GM18907 (cell line): ENCODE measurements around the gene EPSTI1.

ENCODE experiments used
- ATAC-seq: cut with Tn5 transposase; IDR thresholded peaks from one replicate; pipeline ENCODE4 v1.9.1; 2021; ENCODE audit warnings: mild to moderate bottlenecking, moderate library complexity; ENCODE audit not compliant: unreplicated experiment

The EPSTI1 gene

GRCh38 chr13:42991898-42992763, at the start of gene EPSTI1:
TSS of gene EPSTI1 (minus strand) at chr13:42992241. CDS start at chr13:42992165, 76 bp downstream.
- ATAC-seq = peak; percentile 82

DNA sequence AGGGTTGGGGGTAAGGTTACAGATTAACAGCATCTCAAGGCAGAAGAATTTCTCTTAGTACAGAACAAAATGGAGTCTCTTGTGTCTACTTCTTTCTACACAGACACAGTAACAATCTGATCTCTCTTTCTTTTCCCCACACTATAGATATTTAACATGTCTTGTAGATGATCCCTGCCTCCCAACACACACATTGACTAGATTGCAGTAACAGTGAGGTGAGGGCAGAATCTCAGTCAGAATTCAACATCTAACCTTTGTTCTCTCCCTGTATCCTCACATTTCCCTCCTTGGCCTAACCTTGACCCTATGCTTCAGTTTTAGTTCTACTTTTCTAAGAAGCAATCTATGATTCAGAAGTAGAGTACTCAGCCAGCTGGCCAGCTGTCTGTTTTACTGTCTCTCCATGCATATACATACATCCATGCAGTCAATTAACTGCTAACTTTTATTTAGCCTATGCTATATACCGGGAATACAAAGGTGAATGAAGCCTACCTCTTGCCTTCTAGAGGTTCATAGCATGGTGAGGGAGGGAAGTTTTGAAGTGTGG, 49.4 kb upstream of the EPSTI1 start:
- peak; percentile 57 for ATAC-seq

GRCh38 chr13:43040581-43041368, 48.7 kb upstream of the EPSTI1 start:
- ATAC-seq = peak; percentile 31

DNA sequence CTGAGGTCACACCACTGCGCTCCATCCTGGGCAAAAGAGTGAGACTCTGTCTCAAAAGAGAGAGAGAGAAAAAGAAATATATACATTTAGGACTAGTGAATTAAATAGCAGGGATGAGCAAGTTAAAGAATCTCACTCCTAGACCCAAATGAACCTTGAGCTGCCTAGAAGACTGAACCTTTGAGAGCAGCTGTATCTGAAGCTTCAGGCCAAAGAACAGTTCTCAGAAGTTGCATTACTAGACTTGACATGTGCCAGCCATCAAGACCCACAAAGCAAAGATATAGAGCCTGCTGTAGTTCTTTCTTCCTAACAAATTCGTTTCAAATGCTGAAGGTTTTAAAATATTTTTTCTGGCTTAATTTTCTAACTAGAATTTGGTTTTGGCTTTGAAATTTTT, 47.9 kb upstream of the EPSTI1 start:
- ATAC-seq = no peak

- ATAC-seq = no peak
Observed at GRCh38 chr13:43036351-43037250, 44.6 kb upstream of the EPSTI1 start.

- no peak for ATAC-seq
Observed at GRCh38 chr13:43033038-43033437, 41.0 kb upstream of the EPSTI1 start.

DNA sequence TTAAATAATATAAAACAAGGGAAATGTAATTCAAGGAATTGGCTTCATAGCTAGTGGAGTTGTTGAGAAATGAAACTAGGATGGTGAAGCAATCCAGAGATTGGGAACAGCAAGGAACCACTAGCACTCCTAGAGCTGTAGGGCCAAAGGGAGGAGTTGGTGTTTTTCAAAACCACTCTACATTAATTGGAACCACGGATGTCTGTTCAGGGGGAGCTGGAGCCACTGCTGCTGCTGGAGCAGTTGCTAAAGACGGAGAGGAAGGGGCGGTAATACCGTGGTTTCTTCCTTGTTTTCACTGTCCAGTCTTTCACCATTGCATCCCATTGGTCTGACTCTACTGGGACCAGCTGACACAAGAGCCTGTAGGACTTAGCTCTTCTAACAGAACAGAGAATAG, 39.8 kb upstream of the EPSTI1 start:
- no peak for ATAC-seq

DNA sequence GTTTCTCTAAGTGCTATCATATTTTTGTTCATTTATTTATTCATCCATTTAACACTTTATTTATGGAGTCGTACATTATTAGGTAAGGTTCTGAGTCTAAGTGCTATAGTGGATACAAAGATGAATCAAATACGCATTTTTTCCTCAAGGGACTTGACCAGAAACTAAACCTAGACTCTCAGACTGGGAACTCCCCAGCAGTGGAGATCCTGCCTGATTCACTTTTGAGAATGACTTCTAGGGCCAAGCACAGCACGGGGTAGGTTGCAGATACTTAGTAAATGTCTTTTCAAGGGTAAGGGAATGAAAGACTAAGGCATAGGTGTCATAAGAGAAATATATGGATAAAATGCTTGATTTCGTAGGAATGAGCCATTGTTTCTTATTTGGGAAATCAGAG, 38.5 kb upstream of the EPSTI1 start:
- ATAC-seq = peak; percentile 67

DNA sequence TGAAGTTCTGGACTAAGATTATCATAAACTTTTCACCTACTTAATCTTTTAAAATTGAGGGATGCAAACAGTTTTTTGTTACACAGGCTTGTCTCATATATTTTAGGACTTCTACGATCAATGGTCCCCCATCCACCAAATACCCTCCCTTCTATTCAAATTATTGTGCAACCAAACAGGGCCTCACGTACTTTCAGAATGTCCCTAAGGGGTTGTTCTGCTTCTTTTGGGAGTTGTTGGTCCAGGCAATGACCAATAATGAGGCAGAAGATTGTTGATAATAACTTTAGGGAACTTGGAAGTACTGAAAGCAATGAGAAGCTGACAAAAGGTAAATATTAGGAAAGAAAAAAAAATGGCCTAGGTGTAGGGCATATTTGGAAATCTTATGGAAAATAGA, 34.2 kb upstream of the EPSTI1 start:
- ATAC-seq = no peak

- peak; percentile 87 for ATAC-seq
Observed at GRCh38 chr13:43023289-43023963, 31.4 kb upstream of the EPSTI1 start, which contains the start of gene DNAJC15. TSS of gene DNAJC15 (plus strand) at chr13:43023586. CDS start at chr13:43023627, 41 bp downstream.

DNA sequence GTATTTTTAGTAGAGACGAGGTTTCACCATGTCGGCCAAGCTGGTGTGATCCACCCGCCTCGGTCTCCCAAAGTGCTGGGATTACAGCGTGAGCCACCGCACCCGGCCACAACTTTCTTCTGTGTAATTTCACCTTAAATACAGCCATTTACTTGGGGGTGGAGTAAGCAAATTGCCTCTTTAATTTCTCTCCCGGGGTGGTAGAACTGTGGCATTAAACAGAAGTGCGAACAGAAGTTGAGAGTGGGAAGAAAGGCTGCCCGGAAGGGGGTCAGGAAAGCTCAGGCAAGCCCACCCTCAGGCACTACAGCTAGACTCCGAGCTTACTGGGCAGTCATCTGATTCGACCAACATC, 30.9 kb upstream of the EPSTI1 start:
- no peak for ATAC-seq

DNA sequence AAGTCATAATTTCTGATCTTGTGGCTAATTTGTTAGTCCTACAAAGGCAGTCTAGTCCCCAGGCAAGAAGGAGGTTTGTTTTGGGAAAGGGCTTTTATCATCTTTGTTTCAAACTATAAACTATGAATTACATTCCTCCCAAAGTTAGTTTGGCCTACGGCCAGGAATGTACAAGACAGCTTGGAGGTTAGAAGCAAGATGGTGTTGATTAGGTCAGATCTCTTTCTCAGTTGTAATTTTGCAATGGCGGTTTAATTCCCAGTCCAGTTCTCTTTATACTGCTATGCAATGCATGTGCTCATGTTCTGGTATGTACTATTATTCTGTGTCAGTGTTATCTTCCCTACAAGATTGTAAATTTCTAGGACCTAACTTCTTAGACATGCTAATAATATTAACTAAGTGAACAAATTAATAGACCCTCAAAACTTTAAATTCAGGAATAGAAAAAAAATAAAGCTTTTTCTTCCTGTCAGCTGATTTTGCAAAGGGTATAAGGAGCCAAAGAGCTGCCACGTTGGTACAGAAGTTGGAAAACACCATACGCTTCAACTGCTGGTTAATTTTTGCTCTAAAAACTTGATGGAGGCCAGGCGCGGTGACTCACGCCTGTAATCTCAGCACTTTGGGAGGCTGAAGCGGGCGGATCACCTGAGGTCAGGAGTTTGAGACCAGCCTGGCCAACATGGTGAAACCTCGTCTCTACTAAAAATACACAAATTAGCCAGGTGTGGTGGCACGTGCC, 30.1 kb upstream of the EPSTI1 start:
- no peak for ATAC-seq

- ATAC-seq = no peak
Observed at GRCh38 chr13:43020794-43021193, 28.8 kb upstream of the EPSTI1 start.

GRCh38 chr13:43019811-43020210, 27.8 kb upstream of the EPSTI1 start:
- no peak for ATAC-seq

GRCh38 chr13:43016226-43016625, 24.2 kb upstream of the EPSTI1 start:
- ATAC-seq = no peak

GRCh38 chr13:43014162-43014561, 22.1 kb upstream of the EPSTI1 start:
- ATAC-seq = no peak

- no peak for ATAC-seq
Observed at GRCh38 chr13:43009506-43009905, 17.5 kb upstream of the EPSTI1 start.

- ATAC-seq = no peak
Observed at GRCh38 chr13:43008596-43008995, 16.6 kb upstream of the EPSTI1 start.

GRCh38 chr13:43006893-43007631, 15.0 kb upstream of the EPSTI1 start:
- ATAC-seq = no peak
